Activated CD8-positive, alpha-beta memory T cell treated with anti-CD3 and anti-CD28 coated beads for 4 hours (primary cell): ENCODE data around the gene CAVIN4.

Source experiments
- DNase-seq, 2 donors: peaks; one replicate each; pipeline ENCODE4 v3.0.0-alpha.2; 2020; ENCODE audit warnings: low read depth in 2 of 2

CAVIN4 gene

DNA sequence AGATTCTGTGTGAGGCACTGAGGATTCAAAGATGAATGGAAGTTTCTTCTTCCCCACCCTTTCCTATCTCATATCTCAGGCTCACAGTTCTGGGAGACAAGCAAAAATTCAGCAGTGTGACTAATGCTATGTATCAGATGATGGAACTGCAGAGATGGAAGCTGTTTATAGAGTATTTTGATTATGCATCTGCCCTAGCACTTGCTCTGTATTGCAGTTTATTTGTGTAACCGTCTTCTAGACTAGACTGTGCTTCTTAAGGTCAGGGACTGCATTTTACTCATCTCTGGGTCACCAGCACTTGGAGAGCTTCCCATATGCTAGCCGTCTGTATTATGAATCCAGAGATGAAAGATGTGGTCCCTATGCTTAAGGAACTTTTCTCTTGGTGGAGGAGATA is 12.6 kb downstream of the CAVIN4 start:
- no peak for DNase-seq

DNA sequence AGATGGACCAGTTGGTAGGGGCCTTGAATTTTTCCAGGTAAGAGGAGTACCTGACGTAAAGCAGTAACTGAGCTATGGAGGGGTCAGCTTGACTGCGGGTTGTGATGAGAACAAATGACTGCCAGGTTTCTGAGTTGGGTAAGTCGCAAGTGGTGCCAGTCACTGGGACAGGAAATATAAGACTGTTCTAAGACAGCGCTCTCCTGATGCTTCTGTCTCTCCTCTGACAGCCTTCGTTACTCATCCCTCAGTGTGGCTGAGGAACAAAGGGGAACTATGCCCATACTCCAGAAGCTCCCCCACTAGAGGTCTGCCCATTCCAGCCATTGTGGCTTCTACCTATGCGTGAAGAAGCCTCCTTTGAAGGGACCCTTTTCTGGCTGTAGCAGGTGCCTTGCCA is 13.3 kb downstream of the CAVIN4 start:
- no peak for DNase-seq

DNA sequence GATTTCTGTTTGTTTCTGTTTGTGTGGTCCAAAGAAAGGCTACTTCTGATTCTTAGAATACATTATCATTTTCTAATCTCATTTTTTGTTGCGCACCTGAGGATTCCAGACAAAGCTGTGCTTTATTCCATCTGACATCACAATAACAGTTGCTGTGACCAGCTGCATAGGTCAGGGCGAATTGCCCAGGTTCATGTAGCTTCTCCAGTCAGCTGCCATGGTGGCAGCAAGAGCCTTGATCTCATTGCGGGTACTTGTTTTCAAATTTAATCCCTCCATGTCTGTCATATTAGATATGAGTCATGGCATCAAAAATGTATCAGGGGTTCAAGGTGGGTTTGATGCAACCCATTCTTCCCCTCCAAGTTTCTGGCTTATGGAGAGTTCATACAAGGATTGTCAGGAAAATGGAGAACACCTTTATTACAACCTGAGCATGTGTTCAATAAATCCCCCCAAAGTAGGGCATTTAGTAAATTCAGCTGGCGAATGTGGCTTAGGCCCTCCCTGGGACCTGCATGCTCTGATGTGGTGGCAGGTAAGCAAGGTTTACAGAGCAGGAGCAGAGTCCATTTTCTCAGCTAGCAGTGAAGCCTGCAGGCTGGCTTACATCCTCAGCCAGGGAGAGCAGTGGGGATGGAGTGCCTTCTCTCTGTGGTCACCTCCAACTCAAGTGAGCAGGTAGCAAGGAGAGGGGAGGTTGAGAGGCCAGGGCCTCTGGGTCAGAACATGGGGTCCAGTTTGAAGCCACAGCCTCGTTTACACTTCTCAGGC is 13.9 kb downstream of the CAVIN4 start:
- DNase-seq = no peak

GRCh38 chr9:100595391-100596199 is 17.7 kb downstream of the CAVIN4 start:
- no peak for DNase-seq

GRCh38 chr9:100597236-100597635 is 19.4 kb downstream of the CAVIN4 start:
- no peak for DNase-seq

DNA sequence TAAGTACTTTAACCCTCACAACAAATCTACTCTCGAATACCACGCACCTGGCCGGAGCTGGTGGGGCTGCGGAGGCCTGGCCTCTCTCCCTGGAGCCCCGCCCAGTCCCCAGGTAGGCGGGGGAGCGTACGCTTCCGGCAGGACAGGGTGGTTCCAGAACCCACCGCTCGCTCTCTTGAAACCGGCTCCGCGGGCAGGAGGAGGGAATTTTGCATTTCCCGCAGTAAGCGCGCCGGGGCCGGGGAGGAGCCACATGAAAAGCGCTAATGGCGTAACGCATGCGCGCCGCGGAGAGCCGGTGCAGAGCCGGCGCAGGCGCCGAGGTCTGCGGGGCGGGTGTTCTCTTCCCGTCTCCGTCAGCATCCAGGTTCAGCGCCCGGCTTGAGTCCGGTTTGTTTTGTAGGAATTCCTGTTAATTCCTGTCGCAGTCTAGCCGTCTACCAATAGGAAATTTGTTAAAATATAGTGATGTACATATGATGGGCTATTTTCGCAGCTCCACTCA is 20.8 kb downstream of the CAVIN4 start:
- DNase-seq = peak; percentile 58 to 68

GRCh38 chr9:100600521-100601079 is 22.7 kb downstream of the CAVIN4 start:
- DNase-seq = no peak

- no peak for DNase-seq
Measured at GRCh38 chr9:100601216-100601615, 23.3 kb downstream of the CAVIN4 start.

DNA sequence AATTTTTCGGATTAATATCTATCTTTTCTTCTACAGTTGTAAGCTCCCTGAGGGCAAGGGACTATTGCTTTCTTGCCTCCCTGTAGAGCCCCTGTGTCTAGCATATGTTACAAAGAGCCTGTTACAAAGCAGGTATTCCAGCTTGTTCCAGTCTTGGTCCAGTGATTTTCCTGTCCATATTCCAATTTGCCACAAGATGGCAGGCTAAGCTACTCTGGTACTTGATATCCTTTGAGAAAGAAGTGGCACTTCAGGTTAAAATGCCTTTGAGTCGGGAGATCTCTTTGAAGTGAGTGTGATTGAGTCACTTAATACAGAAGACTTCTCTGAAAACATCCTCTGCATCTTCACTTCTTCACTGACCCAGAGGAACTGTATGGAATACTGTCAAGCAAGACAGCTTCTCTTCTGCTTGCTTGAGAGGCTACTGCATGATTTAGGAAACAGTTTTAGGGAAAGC is 24.5 kb downstream of the CAVIN4 start:
- DNase-seq = no peak

- DNase-seq = no peak
Measured at GRCh38 chr9:100605405-100605804, 27.5 kb downstream of the CAVIN4 start.

DNA sequence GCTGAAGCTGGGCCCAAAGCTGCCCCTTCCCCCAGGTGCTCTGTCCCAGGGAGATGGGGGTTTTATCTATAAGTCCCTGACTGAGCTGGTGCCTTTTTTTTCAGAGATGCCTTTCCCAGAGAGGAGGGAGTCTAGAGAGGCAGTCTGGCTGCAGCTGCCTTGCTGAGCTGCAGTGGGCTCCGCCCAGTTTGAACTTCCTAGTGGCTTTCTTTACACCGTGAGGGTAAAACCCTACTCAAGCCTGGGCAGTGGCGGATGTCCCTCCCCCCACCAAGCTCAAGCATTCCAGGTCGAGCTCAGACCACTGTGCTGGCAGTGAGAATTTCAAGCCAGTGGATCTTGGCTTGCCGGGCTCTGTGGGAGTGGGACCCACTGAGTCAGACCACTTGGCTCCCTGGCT is 41.3 kb downstream of the CAVIN4 start:
- no peak for DNase-seq

DNA sequence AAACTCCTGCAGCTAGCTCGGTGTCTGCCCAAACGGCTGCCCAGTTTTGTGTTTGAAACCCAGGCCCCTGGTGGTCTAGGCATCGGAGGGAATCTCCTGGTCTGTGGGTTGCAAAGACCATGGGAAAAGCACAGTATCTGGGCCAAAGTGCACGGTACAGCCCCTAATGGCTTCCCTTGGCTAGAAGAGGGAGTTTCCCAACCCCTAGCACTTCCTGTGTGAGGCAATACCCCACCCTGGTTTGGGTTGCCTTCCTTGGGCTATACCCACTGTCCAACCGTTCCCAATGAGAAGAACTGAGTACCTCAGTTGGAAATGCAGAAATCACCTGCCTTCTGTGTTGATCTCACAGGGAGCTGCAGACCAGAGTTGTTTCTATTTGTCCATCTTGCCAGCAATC is 41.8 kb downstream of the CAVIN4 start:
- no peak for DNase-seq

GRCh38 chr9:100623969-100624368 is 46.1 kb downstream of the CAVIN4 start:
- no peak for DNase-seq

DNA sequence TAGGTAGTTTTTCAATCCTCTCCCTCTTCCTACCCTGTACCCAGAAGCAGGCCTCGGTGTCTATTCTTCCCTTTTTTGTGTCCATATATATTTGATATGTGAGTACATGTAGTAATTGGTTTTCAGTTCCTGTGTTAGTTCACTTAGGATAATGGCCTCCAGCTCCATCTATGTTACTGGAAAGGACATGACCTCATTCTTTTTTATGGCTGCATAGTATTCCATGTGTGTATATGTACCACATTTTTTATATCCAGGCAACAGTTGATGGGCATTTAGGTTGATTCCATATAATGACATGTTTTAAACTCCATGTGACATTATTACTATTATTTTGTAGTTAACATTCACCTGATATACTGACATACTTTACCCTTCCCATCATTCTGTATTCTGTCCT is 49.1 kb downstream of the CAVIN4 start:
- no peak for DNase-seq

GRCh38 chr9:100637787-100638186 is 59.9 kb downstream of the CAVIN4 start:
- DNase-seq = no peak
